DMS79 (cell line): ENCODE results near the gene PPP1R1C.

Source experiments
- DNase-seq: peaks from one replicate; lab custom pipeline; 2025; lab: John Stamatoyannopoulos, UW

PPP1R1C gene

DNA sequence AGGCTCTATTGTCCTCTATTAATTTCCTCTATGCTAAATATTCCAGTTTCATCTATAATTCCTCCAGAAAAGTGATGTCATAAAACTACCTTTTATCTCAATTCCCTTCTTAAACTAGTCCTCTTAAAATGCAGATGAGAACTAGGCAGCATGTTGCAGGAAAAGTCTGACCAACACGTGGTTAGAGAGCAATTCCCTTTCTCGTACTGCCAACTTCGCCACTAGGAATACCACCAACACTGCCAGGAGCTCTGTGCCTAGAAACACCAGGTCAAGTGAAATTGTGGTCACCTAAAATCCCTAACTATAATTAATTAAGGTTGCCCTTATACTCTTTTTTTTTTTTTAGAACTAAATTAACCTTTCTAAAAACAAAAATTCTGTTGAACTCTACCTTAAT, 127.7 kb downstream of the PPP1R1C start:
- DNase-seq = no peak

DNA sequence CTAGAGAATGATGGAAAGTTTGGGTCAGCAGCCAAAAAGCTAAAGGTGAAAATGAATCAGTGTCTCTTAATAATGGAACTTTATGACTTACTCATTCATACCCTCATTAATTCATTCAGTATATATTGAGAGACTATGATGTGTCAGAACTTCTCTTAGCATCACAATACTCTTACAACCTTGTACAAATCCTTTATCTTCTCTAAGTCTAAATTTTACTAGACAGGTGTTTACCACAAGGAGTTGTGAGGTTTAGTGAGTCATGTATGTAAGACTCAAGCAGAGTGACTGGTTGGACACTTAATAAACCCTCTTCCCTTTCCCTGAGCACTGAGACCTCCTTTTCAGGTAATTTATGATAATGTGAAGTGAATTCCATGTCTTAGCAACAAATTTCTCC, 129.6 kb downstream of the PPP1R1C start:
- no peak for DNase-seq

DNA sequence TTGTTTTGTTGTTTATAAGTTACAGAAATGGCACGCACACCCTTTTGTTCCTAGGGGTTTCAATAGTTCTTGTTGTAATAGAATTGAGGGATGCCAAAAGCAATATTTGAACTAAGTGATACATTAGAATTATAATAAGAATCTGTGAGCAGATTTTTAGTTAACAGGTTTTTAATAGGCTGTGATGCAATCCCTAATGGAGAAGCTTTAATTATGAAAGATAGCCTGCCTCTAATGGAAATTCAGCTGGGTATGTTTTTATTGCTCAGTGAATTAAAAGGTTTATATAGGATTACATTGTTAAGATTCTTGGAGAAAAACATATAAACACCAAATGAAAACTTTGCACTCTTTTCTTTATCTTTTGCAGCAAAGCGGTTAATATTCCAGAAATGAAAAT, 131.1 kb downstream of the PPP1R1C start:
- no peak for DNase-seq

- no peak for DNase-seq
These were observed 131.5 kb downstream of the PPP1R1C start for GRCh38 chr2:182117196-182117595.

- DNase-seq = no peak
These were observed 143.4 kb downstream of the PPP1R1C start for GRCh38 chr2:182128821-182129707.

DNA sequence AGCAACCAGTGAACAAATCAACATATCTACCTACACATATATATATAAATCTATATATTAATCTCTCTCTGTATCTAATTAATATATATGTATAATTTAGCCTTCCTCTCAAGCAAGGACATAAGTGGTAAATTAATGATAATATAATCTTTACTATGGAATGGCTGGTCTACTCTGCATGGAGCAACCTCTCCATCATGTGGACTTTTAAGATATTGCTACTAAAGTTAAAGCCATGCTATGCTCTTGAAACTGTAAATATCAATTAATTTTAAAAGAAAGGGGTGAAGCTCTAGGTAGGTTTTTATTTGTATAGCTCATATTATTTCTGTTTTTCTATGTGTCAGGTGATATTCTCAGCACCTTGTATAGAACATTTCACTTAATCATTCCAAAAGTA, 147.0 kb downstream of the PPP1R1C start:
- DNase-seq = no peak

- no peak for DNase-seq
These were observed 147.7 kb downstream of the PPP1R1C start for GRCh38 chr2:182133195-182133891.

GRCh38 chr2:182134201-182134600, 148.5 kb downstream of the PPP1R1C start:
- no peak for DNase-seq

DNA sequence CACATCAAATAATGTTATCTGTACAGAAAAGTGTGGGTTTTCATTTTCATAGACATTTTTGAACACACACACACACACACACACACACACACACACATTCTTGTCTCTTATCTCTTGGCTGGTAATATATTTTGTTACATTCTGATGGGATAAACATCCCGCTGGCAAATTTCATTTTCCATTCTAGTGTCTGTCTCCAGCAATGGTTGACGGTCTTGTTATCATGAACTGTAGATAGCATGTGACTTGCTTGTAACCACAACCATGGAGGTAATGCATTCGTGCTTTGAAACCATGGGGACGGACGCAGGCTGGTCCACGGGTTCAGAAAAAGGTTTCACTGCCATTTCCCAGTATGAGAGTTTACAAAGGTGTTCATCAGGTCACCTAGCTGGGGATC, 156.4 kb downstream of the PPP1R1C start:
- no peak for DNase-seq

GRCh38 chr2:182144041-182144775, 158.6 kb downstream of the PPP1R1C start:
- DNase-seq = no peak

DNA sequence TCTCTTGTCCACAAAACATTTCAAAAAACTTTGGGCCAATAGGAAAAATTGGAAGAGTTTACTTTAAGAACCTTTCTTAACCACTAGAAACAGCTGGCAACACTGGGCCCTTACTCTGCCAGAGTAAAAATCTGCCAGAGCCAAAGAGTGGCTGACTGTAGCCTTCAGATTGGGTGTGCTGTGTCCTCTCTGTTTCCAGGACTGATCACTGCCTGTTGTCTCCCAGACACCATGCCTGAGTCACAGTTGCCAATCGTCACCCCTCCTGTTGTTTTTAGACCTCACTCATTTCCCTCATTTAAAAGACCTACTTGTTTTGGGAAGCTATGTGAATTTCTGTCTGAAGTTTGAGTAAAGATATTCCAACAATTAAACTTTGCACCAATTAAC, 159.1 kb downstream of the PPP1R1C start:
- DNase-seq = no peak

DNA sequence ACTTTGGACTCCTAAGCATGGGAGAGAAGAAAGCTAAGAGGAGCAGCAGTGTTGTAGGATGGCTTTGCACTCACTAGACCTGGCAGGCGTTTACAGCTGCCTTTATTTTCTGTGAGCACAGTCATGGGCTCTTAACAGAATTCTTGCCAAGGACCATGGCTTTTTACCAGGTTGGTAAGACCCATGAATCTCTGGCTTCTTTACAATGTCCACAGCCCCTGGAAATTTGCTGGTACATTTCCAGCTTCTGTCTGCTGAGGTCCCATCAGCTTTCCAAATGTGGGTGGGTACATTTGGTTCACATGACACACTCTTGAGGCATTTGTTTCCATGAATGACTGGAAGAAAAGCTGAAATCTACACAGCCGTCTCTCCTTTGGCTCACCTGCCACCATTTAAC, 162.7 kb downstream of the PPP1R1C start:
- DNase-seq = no peak

DNA sequence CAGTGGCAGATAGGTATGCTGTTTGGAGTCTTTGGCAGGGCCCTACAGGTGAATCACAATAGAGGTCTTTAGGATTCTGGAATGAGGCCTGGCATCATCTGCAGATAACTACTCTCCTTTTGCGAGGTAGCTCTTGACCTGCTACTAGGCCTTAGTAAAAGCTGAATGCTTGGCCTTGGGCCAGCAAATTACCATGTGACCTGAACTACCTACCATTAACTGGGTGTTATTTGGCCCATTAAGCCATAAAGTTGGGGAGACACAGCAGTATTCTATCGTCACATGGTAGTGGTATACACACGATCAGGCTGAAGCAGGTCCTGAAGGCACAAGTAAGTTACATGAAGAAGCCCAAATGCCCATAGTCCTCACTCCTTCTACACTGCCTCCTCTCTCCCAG, 178.2 kb downstream of the PPP1R1C start:
- no peak for DNase-seq

DNA sequence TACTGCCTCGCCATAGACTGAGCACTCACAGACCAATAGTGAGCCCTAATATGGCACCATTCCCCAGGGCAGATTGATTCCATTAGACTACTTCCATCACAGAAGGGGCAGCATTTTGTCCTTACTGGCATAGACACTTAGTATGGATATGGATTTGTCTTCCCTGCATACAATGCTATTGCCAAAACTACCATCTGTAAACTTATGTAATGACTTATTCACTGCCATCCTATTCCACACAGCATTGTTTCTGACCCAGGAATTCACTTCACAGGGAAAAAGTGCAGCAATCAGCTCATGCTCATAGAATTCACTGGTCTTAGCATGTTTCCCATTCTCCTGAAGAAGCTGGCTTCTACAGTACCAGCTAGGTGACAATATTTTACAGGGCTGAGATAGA, 179.0 kb downstream of the PPP1R1C start:
- DNase-seq = no peak

DNA sequence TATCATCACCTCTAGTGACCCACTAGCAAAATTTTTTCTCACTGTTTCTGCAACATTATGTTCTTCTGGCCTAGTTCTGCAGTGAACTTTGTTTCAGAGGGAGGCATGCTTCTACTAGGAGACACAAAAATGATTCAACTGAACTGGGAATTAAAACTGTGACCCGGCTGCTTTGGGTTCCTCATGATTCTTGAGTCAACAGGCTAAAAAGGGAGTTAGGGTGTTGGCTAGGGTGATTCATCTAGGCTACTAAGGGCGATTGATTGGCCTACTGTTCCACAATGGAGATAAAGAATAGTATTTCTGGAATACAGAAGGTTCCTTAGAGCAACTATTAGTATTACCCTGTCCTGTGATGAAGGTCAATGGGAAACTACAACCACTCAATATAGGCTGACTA, 179.5 kb downstream of the PPP1R1C start:
- no peak for DNase-seq

DNA sequence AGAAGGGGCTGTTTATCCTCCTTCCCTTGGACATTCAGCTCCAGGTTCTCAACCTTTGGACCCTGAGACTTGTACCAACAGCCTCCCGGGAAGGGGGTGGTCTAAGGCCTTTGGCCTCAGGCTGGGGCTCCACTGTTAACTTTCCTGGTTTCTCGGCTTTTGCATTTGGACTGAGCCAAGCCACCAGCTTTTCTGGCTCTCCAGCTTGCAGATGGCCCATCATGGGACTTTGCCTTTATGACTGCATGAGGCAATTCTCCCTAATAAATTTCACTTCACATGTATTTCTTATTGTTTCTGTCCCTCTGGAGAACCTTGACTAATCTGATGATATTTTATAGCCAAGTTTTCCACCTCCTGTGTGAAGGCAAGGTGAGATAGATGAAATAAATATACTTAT, 180.8 kb downstream of the PPP1R1C start:
- DNase-seq = no peak

GRCh38 chr2:182166841-182167240, 181.2 kb downstream of the PPP1R1C start:
- no peak for DNase-seq
